B cell (primary cell): ENCODE results near the gene EXOC6B. TPM values are rescaled to one million over a fixed set of nuclear protein-coding genes. Genes with fewer than 3 reads are reported as not detected.

Source experiments
- ATAC-seq: fragments of 200-7000 bp; cut with Tn5 transposase; one replicate; pipeline ENCODE4 v1.10.0; 2021; ENCODE audit warnings: low read depth, mild to moderate bottlenecking, moderate number of reproducible peaks, moderate library complexity
- CTCF ChIA-PET: fragments of 350-600 bp; sonication (Branson Sonifier 250); formaldehyde crosslinking; loops from one replicate; lab custom pipeline; 2021; ENCODE audit warnings: antibody characterized with exemption, inconsistent platforms; lab: Charles Lee
- POLR2A ChIA-PET: fragments of 350-600 bp; sonication (Branson Sonifier 250); formaldehyde crosslinking; loops from one replicate; lab custom pipeline; 2021; ENCODE audit warnings: antibody characterized with exemption; lab: Charles Lee
- DNase-seq: peaks from one replicate; pipeline ENCODE4 v3.0.0; 2013
- H2AFZ ChIP-seq: 2 replicates; pipeline ENCODE4 v1.6.1; 2012; ENCODE audit warnings: mild to moderate bottlenecking, low read depth, low read length; ENCODE audit not compliant: insufficient read depth, poor library complexity, severe bottlenecking
- H3K27ac ChIP-seq, 2 donors: 1 replicate in 1 of 2; 2 replicates in 1 of 2; pipeline ENCODE4 v1.5.1; 2012 to 2013; ENCODE audit warnings: low read length in 2 of 2, mild to moderate bottlenecking in 2 of 2, moderate library complexity in 1 of 2
- H3K27me3 ChIP-seq, 4 experiments: fragments of 200-600 bp in 1 of 4; sonication (generic) in 1 of 4; replicated peaks in 1 of 4; 1 replicate in 2 of 4; 2 replicates in 2 of 4; pipeline versions ENCODE4 v1.6.1 to v1.7.0; 2013 to 2016; ENCODE audit warnings: low read length in 3 of 4, mild to moderate bottlenecking in 2 of 4, mixed read lengths in 1 of 4, moderate library complexity in 1 of 4; ENCODE audit not compliant: insufficient read depth in 4 of 4, control insufficient read depth in 3 of 4; ENCODE audit errors: control extremely low read depth in 1 of 4
- H3K36me3 ChIP-seq, 2 experiments: replicated peaks in 1 of 2; 1 replicate in 1 of 2; 2 replicates in 1 of 2; pipeline versions ENCODE4 v1.6.1 to v1.7.1; 2013; ENCODE audit warnings: low read length in 1 of 2; ENCODE audit not compliant: insufficient read depth in 2 of 2, control insufficient read depth in 1 of 2; ENCODE audit errors: control extremely low read depth in 1 of 2, extremely low read depth in 1 of 2
- H3K4me1 ChIP-seq, 2 donors: fragments of 200-600 bp in 1 of 2; sonication (generic) in 1 of 2; 1 replicate in 1 of 2; 2 replicates in 1 of 2; pipeline versions ENCODE4 v1.5.1 to v1.6.1; 2013 to 2017; ENCODE audit warnings: low read length in 2 of 2; ENCODE audit not compliant: control insufficient read depth in 2 of 2, insufficient read depth in 2 of 2
- H3K4me2 ChIP-seq: replicated peaks from 2 replicates; pipeline ENCODE3; 2012; ENCODE audit warnings: mild to moderate bottlenecking, low read depth, low read length; ENCODE audit not compliant: poor library complexity, severe bottlenecking
- H3K4me3 ChIP-seq, 5 experiments: fragments of 200-600 bp in 1 of 5; sonication (generic) in 1 of 5; 1 replicate in 3 of 5; 2 replicates in 2 of 5; pipeline versions ENCODE4 v1.5.1 to v1.7.0; 2011 to 2016; ENCODE audit warnings: low read length in 4 of 5, mild to moderate bottlenecking in 4 of 5, low read depth in 2 of 5, control low read depth in 1 of 5, moderate library complexity in 1 of 5; ENCODE audit not compliant: insufficient read depth in 1 of 5; ENCODE audit errors: control extremely low read depth in 1 of 5, extremely low read depth in 1 of 5
- H3K79me2 ChIP-seq: fragments of 200-600 bp; sonication (generic); one replicate; pipeline ENCODE4 v1.6.0; 2016; ENCODE audit warnings: low read length; ENCODE audit not compliant: control insufficient read depth, insufficient read depth
- H3K9ac ChIP-seq: fragments of 200-600 bp; sonication (generic); 2 replicates; pipeline ENCODE4 v1.6.1; 2017; ENCODE audit warnings: mild to moderate bottlenecking, low read length, moderate library complexity
- H3K9me3 ChIP-seq, 3 donors: one replicate each; pipeline versions ENCODE4 v1.6.1 to v1.7.1; 2013; ENCODE audit warnings: low read length in 2 of 3; ENCODE audit not compliant: control insufficient read depth in 2 of 3, insufficient read depth in 1 of 3; ENCODE audit errors: control extremely low read depth in 1 of 3
- H4K20me1 ChIP-seq: 2 replicates; pipeline ENCODE4 v1.6.0; 2012; ENCODE audit warnings: mild to moderate bottlenecking, low read length; ENCODE audit not compliant: insufficient read depth, control insufficient read depth, poor library complexity, severe bottlenecking
- H3K27ac Mint-ChIP-seq: one replicate; pipeline ENCODE4 v1.8.0; 2021; ENCODE audit warnings: mixed read lengths
- H3K27me3 Mint-ChIP-seq: one replicate; pipeline ENCODE4 v1.8.0; 2021; ENCODE audit warnings: mixed read lengths
- H3K4me1 Mint-ChIP-seq: one replicate; pipeline ENCODE4 v1.8.0; 2021; ENCODE audit warnings: mixed read lengths
- H3K4me3 Mint-ChIP-seq: one replicate; pipeline ENCODE4 v1.8.0; 2021; ENCODE audit warnings: mixed read lengths
- H3K9me3 Mint-ChIP-seq: one replicate; pipeline ENCODE4 v1.8.0; 2022; ENCODE audit warnings: mixed read lengths; ENCODE audit not compliant: insufficient read depth
- EZH2 ChIP-seq: IDR thresholded peaks from 2 replicates; pipeline ENCODE4 v1.6.1; 2012; ENCODE audit warnings: borderline replicate concordance, low read depth, mild to moderate bottlenecking, moderate library complexity, low read length; ENCODE audit not compliant: insufficient read depth, poor library complexity, severe bottlenecking
- WGBS: methylation state at CpG from one replicate; pipeline ENCODE4 v1.1.5; 2013; ENCODE audit warnings: missing lambda C conversion rate; ENCODE audit not compliant: insufficient coverage; 5-methylcytosine and 5-hydroxymethylcytosine counted together
- intact Hi-C: fragments of 100-400 bp; cut with micrococcal nuclease; formaldehyde crosslinking; loops from one replicate; pipeline ENCODE4 v1.10.0; 2022
- polyA plus RNA-seq: library from polyadenylated mRNA; depleted of rRNA; stranded (reverse); fragments of >200 nt; gene quantifications from 2 replicates; pipeline ENCODE4 v1.2.3, GENCODE V29; 2012
- total RNA-seq, 2 donors: library from RNA; stranded (reverse); fragments of 120-200 nt in 1 of 2; gene quantifications; 1 replicate in 1 of 2; 2 replicates in 1 of 2; pipeline versions ENCODE4 v1.2.3 to v1.2.4, GENCODE V29; 2013 to 2022
- TF ChIP-seq, protein P1 (sequence below): fragments of 200-600 bp; IDR thresholded peaks from one replicate; pipeline ENCODE4 v1.8.0; 2022; ENCODE audit warnings: antibody characterized with exemption, mild to moderate bottlenecking

EXOC6B gene
- total and polyA plus RNA-seq, 2 donors (not counting 1 experiment from before 2014, with no cell fraction given), result 4.8 to 22.6 TPM

DNA sequence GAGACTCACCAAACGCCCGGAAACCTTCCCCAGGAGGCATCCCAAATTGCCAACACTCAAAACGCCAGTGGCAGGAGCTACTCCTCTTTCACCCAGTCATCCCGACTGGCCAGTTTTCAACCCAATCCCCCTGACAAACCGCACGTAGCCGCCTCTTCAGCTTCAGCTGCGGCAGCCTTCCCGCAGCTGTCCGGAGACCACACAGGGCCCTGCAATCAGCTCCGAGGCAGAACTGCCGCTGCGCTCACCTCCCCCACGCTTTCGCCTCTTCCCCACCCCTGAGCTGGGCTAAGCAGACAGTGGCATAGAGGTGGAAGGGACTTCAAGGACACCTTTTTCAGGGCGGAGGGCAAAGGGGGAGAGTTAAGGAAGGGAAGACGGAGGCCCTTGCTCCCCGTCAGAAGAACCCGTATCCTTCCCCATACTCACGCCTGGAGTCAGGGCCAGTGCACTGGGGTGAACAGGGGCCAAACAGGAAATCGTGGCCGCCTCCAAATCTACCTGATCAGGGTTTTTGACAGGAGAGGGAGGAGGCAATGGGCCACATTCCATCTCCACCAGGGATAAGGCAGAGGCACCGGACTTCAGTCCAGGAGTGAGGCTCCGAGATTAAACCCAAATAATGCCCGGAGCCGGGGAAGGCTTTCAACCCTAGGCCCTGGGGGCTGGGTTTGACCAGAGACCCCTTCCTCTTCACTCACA lies 695.0 kb downstream of the EXOC6B start:
- H3K9me3 Mint-ChIP-seq, result no peaks in the 10 kb centered on the region
- no peak overlapping the region for H3K4me3 ChIP-seq
- H3K27ac ChIP-seq, result no peak overlapping the region
- no peak overlapping the region for H3K9ac ChIP-seq
- H3K36me3 ChIP-seq, result no peaks in the 10 kb centered on the region
- ChIA-PET POLR2A (no interaction called here), CTCF (no interaction called here)
- intact Hi-C loops, result no loop called here
- H3K79me2 ChIP-seq, result no peaks in the 10 kb centered on the region
- peaks cover 0 to 19% (median 0%) of the 10 kb centered on the region in 3 donors for H3K9me3 ChIP-seq
- H3K4me1 Mint-ChIP-seq, result no peaks in the 10 kb centered on the region
- no peak overlapping the region for H3K4me2 ChIP-seq
- no peak overlapping the region for H3K27ac Mint-ChIP-seq
- no peaks in the 10 kb centered on the region for H3K27me3 ChIP-seq
- no peaks in the 10 kb centered on the region for H3K4me1 ChIP-seq
- no peaks in the 10 kb centered on the region for H4K20me1 ChIP-seq
- DNase-seq (no peak), ATAC-seq (no peak)
- WGBS, result 49% methylated on average over 17 of the region's 26 CpGs
- TF ChIP-seq EZH2, result no peak
- TF ChIP-seq, protein P1, sequence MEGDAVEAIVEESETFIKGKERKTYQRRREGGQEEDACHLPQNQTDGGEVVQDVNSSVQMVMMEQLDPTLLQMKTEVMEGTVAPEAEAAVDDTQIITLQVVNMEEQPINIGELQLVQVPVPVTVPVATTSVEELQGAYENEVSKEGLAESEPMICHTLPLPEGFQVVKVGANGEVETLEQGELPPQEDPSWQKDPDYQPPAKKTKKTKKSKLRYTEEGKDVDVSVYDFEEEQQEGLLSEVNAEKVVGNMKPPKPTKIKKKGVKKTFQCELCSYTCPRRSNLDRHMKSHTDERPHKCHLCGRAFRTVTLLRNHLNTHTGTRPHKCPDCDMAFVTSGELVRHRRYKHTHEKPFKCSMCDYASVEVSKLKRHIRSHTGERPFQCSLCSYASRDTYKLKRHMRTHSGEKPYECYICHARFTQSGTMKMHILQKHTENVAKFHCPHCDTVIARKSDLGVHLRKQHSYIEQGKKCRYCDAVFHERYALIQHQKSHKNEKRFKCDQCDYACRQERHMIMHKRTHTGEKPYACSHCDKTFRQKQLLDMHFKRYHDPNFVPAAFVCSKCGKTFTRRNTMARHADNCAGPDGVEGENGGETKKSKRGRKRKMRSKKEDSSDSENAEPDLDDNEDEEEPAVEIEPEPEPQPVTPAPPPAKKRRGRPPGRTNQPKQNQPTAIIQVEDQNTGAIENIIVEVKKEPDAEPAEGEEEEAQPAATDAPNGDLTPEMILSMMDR, result no peak
- H3K27me3 Mint-ChIP-seq, result peaks cover 5% of the 10 kb centered on the region
- no peak overlapping the region for H3K4me3 Mint-ChIP-seq
- H2AFZ ChIP-seq, result no peak overlapping the region

DNA sequence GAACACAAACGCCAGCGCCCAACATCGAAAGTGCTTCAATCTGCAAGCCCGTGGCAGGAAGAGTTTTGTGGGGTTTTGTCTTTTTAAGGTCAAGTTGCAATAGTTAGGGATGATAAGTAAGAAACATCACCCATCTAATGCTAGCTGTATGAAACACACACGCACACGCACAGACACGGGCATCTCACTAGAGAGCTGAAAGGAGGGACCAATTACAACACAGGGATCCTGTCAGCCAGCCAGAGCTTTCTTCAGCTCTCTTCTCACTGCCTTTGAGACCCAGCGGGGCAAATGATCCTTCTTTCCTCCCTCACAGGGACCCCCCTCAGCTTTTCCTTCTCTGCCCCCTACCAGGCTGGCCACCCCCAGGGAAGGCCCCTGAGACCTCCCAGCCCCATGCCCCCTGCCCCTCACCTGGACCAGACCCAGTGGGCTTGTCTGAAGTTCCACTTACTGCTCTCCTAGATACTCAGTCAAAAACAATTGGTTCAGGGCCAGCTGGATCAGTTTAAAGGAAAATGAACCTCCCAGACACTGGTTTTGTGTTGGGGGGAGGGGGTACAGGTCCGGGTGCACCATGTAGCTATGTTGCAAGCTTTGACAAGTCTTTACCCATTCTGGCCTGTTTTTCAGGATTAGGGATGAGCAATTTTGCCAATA lies 696.0 kb downstream of the EXOC6B start:
- no peaks in the 10 kb centered on the region for H3K36me3 ChIP-seq
- CTCF ChIA-PET, result no interaction called here
- no peak overlapping the region for H3K27ac Mint-ChIP-seq
- DNase-seq, result no peak
- peaks cover 0 to 19% (median 0%) of the 10 kb centered on the region in 3 donors for H3K9me3 ChIP-seq
- H3K4me1 ChIP-seq, result no peaks in the 10 kb centered on the region
- no peak overlapping the region for H2AFZ ChIP-seq
- no peak overlapping the region for H3K4me2 ChIP-seq
- H3K9ac ChIP-seq, result no peak overlapping the region
- H3K9me3 Mint-ChIP-seq, result no peaks in the 10 kb centered on the region
- H3K4me3 Mint-ChIP-seq, result no peak overlapping the region
- H4K20me1 ChIP-seq, result no peaks in the 10 kb centered on the region
- H3K27ac ChIP-seq, result no peak overlapping the region
- no peaks in the 10 kb centered on the region for H3K4me1 Mint-ChIP-seq
- no peak overlapping the region for H3K4me3 ChIP-seq
- no peaks in the 10 kb centered on the region for H3K79me2 ChIP-seq
- intact Hi-C loops, result no loop called here
- 93% methylated on average over 4 of the region's 9 CpGs for WGBS
- POLR2A ChIA-PET, result no interaction called here
- TF ChIP-seq, protein P1, result no peak
- no peak for TF ChIP-seq EZH2
- H3K27me3 Mint-ChIP-seq, result peaks cover 5% of the 10 kb centered on the region
- H3K27me3 ChIP-seq, result no peaks in the 10 kb centered on the region
- no peak for ATAC-seq
